ENCODE results near the gene C16orf87.
"Not testable (repeated sequence)": the region's sequence is repeated elsewhere in the genome, so short reads cannot be mapped to it uniquely, and the experiment has no call there.

C16orf87 gene, protein sequence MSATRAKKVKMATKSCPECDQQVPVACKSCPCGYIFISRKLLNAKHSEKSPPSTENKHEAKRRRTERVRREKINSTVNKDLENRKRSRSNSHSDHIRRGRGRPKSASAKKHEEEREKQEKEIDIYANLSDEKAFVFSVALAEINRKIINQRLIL

GRCh38 chr16:46830902-46831647, at the start of gene C16orf87:
TSS of gene C16orf87 (minus strand) at chr16:46831180. CDS start at chr16:46831149, 31 bp downstream.
- peak; percentile 84 to 86 for DNase-seq (ENCODE audit: low read depth in 2 of 2)

GRCh38 chr16:46875243-46875642, 44.3 kb upstream of the C16orf87 start:
- no peak for DNase-seq (ENCODE audit: low read depth in 2 of 2)

GRCh38 chr16:46873201-46873600, 42.2 kb upstream of the C16orf87 start:
- DNase-seq (ENCODE audit: low read depth in 2 of 2) = no peak

DNA sequence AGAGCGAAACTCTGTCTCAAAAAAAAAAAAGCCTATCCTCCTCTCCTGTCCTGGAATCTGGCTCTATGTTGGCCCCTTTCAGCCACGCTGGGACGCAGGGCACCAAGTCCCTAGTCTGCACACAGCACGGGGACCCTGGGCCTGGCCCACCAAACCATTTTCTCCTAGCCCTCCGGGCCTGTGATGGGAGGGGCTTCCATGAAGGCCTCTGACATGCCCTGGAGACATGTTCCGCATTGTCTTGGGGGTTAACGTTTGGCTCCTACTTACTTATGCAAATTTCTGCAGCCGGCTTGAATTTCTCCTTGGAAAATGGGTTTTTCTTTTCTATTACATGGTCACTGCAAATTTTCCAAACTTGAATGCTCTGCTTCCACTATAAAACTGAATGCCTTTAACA, 40.6 kb upstream of the C16orf87 start:
- DNase-seq (ENCODE audit: low read depth in 2 of 2) = no peak

GRCh38 chr16:46868891-46869290, 37.9 kb upstream of the C16orf87 start:
- not testable (repeated sequence) for DNase-seq (ENCODE audit: low read depth in 2 of 2)

DNA sequence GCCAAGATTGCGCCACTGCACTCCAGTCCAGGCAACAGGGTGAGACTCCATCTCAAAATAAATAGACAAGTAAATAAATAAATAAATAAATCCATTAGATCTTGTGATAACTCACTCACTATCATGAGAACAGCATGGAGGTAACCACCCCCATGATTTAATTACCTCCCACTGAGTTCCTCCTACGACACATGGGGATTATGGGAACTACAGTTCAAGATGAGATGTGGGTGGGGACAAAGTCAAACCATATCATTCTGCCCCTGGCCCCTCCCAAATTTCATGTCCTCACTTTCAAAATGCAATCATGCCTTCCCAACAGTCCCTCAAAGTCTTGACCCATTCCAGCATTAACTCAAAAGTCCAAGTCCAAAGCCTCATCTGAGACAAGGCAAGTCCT, 36.5 kb upstream of the C16orf87 start:
- DNase-seq (ENCODE audit: low read depth in 2 of 2) = not testable (repeated sequence)

DNA sequence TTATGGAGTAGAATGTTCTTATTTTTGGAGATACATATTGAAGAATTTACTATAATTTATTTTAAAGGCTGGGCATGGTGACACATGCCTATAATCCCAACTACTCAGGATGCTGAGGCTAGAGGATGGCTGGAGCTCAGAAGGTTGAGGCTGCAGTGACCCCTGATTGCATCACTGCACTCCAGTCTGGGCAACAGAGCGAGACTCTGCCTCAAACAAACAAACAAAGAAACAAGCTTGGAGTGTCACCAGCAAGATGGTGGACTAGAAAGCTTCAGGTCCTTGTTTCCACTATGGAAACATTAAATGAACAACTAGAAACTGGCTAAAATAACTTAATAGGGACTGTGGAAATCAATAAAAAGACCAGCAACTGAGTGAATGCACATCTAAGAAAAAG, 35.3 kb upstream of the C16orf87 start:
- no peak for DNase-seq (ENCODE audit: low read depth in 2 of 2)

DNA sequence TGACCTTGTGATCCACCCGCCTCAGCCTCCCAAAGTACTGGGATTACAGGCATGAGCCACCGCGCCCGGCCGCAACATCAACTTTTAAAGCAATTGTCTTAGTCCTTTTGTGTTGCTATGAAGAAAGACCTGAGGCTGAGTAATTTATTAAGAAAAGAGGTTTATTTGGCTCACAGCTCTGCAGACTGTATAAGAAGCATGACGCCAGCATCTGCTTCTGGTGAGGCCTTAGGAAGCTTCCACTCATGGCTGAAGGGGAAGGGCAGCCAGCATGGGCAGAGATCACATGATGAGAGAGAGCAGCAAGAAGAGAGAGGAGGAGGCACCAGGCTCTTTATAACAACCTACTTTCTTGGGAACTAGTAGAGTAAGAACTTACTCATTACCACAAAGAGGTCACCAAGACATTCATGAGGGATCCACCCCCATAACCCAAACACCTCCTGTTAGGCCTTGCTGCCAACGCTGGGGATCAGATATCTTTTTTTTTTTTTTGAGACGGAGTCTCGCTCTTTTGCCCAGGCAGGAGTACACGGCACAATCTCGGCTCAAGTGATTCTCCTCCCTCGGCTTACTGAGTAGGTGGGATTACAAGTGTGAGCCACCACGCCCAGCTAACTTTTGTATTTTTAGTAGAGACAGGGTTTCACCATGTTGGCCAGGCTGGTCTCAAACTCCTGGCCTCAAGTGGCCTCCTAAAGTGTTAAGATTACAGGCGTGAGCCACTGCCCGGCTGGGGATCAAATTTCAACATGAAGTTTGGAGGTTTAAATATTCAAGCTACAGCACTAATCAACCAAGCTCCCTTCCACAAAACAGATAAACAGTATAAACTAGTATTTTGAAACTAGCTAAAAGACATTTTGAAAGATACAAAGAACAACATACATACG, 31.8 kb upstream of the C16orf87 start:
- no peak for DNase-seq (ENCODE audit: low read depth in 2 of 2)

- DNase-seq (ENCODE audit: low read depth in 2 of 2) = no peak
Measured at GRCh38 chr16:46859719-46860152, 28.8 kb upstream of the C16orf87 start.

DNA sequence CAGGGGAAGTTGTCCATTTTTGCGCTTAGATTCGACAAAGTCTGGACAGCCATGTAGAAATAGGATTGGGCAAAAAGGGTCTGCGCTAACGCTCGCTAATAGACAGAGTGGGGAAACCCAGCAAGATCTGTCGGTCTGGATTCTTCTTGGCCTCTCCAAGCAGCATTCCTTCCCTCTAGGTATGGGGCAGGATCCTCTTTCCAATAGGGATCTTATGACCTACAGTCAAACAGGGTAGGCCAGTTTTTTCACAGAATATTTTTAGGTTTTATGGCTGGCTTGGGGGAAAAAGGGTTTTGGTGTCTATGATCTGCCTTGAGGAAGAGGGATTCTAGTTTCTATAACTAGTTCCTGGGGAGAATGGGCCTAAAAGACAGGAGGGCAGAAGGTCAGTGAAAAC, 27.2 kb upstream of the C16orf87 start:
- no peak for DNase-seq (ENCODE audit: low read depth in 2 of 2)

GRCh38 chr16:46857368-46857945, 26.5 kb upstream of the C16orf87 start:
- no peak for DNase-seq (ENCODE audit: low read depth in 2 of 2)

DNA sequence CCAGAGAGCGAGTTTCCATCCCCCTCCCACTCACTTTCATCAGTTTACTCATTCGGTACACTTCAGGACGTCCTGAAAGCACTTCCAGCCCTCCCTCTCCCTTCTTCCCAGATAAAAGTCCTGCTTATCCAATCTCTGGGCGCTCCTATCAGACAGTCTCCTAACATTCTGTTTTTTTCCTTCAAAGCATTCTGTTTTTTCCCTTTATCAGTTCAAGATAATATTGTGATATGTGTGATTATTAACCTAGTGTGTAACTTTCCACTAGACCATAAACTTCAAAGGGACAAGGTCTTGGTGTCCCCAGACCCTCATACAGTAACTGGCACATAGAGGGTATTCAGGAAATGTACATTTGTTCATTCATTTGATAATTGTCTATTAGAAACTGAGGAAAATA, 24.4 kb upstream of the C16orf87 start:
- DNase-seq (ENCODE audit: low read depth in 2 of 2) = no peak

- no peak for DNase-seq (ENCODE audit: low read depth in 2 of 2)
Measured at GRCh38 chr16:46854846-46855245, 23.9 kb upstream of the C16orf87 start.

DNA sequence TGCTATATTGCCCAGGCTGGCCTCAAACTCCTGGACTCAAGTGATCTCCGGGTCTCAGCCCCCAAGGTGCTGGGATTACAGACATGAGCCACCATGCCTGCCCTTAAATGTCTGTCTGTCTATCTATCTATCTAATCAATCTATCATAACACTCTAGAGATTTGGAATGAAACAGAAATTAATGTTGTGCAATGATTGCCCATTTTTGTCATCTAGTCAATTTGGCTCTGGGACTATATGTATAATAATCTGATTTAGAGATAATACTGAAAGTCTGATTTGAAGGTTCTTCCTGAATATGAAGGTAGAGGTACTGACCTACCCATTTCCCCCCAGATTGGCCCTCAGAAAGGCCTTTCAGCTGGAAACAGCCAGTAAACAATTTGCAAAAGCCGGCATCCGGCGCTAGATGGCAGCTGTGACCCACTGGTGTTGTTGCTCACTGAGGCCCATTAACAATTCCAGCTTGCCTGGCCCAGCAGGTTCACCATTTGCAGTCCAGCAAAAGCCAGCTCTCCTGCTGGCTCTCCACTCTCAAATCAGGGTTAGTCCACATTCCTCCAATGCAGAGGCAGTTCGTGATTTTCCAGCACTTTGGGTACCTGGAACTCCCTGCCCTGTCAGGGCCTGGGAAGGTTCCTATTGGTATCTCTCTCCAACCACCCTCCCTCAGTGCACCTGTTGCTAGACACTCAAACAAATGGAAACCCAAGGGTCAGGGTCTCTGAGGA, 22.9 kb upstream of the C16orf87 start:
- DNase-seq (ENCODE audit: low read depth in 2 of 2) = peak; percentile 4 to 30

DNA sequence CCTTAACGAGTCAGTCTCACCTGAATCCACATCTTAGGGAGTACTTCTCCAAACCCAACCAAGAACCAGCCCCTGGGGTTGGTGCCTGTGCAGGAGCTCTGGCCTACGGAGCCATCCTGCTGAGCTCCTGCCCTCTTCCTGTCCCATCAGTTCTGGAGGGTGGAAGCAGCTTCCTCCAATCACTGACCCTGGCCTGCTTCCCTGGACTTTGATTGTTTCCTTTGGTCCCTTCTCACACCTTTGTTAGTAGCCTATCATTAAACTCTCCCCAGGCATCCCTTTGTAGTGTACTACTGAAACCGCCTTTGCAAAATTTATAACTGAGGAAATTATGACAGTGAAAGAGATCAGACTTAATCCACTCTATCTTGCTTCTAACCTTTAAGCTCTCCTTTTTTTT, 21.1 kb upstream of the C16orf87 start:
- DNase-seq (ENCODE audit: low read depth in 2 of 2) = no peak

DNA sequence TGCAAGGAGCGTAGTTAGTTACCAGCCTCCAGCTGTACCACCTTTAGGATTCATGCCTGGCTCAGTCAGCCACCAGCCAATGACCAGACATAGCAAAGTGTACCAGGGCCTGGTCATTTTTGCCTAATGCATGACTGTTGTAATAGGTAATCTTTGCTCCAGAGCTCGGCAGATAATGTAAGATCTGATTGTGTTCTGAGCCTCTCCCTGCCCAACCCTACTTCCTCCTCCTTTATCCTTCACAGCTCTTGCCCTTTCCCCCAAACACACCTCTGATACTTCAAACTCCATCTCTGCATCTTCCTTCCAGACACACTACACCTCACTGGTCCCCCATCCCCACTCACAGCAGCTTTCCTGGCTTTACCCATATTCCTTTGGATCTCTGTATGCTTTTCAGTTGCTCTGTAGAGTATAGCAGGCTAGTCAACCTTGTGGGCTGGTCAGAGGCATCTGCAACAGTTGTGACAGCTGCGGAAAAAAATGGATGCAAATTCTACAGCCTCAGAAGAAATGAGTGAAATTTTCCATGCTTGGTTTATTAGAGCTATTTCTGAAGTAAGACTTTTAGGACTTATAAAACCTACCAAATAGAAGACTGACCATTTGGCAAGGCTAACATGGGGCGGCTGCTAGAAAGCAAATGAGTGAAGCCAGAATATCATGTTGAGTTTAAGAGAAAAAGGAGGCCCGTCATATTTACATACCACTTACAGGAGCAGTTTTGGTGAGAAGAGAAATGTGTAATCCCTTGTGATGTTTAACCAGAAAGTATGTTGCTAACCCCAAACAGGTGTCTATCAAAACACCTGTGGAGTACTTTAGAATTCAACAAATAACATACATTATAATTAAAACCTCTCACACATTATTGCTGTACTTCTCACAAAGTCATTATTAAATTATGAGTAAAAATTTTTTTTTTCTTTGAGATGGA, 19.9 kb upstream of the C16orf87 start:
- no peak for DNase-seq (ENCODE audit: low read depth in 2 of 2)

DNA sequence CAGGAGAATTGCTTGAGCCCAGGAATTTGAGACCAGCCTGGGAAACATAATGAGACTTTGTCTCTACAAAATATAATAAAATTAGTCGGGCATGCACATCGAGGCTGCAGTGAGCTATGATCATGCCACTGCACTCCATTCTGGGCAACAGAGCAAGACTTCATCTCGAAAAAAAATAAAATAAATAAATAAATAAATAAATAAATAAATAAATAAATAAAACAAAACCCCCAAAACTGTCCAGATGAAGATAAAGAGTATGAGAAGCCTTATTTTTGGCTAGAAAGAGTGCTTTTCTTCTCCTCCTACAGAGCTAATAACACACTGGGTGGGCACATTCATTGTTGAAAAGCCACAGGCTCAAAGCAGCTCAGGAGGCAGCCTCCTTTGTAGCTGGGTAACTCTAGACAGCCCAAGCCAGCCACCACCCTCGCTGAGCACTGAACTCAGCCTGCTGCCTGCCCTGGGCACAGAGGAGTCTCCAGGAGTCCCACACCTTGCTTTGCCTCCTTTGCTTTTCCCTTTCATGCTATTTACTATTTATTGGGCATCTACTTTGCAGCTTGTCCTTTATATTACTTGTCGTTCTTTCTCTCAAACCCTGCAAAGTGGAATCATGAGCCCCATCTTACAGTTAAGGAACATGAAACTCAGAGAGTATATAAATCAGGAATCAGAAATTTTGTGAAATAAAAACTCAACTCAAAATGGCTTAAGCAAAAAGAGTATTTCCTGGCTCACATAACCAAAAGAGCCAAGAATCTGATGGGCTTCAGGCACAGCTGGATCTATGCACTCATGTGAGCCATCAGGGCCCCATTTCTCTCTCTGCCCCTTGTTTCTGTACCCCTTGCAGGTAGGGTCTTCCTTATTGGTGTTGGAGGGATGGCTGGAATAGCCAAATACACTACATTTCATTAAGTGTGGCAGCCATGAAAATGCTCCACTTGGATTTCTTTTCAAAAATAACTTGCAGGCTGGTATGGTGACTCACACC, 18.1 kb upstream of the C16orf87 start:
- DNase-seq (ENCODE audit: low read depth in 2 of 2) = no peak

GRCh38 chr16:46845952-46846351, 15.0 kb upstream of the C16orf87 start:
- no peak for DNase-seq (ENCODE audit: low read depth in 2 of 2)

- DNase-seq (ENCODE audit: low read depth in 2 of 2) = no peak
Measured at GRCh38 chr16:46844771-46845170, 13.8 kb upstream of the C16orf87 start.
